Measurements from ENCODE around the gene HSD3B2. TPM values are rescaled to one million over a fixed set of nuclear protein-coding genes. Genes with fewer than 3 reads are reported as not detected.

The HSD3B2 gene
- total and polyA plus RNA-seq, 2 of the 13 experiments (the other 11 are each of a cell fraction or from before 2014, with no cell fraction given): 0.20 TPM; not detected in 1

DNA sequence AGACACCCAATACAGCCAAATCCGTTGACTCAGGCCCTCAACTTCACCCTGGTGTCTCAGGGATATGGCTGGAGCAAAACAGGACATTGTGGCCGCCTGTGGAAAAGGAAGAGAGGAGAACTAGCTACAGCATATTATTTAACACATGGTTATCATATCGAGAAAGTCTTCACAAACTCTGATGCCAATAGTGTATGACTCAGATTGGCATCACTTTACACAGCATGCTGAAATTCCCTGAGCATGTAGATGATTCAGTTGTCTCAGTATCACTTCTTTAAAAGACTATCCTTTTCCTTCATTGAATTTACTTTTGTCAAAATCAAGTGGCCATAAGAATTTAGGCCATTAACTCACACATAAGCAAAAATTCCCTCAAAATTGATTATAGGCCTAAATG, 20.1 kb downstream of the HSD3B2 start (continued):
- no peak for TF ChIP-seq HNRNPK (IDR thresholded peaks at IDR 0.05; ENCODE audit: low read depth, low read length, poor library complexity, severe bottlenecking)
- TF ChIP-seq ZNF841 (CRISPR knock-in tag; IDR thresholded peaks at IDR 0.05; ENCODE audit: borderline replicate concordance): no peak
- no peak for TF ChIP-seq NFE2L1 (CRISPR knock-in tag; IDR thresholded peaks at IDR 0.05; ENCODE audit: borderline replicate concordance)
- no peak for TF ChIP-seq HMG20A (CRISPR knock-in tag; IDR thresholded peaks at IDR 0.05; ENCODE audit: borderline replicate concordance)
- TF ChIP-seq, protein P1, sequence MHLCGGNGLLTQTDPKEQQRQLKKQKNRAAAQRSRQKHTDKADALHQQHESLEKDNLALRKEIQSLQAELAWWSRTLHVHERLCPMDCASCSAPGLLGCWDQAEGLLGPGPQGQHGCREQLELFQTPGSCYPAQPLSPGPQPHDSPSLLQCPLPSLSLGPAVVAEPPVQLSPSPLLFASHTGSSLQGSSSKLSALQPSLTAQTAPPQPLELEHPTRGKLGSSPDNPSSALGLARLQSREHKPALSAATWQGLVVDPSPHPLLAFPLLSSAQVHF (CRISPR knock-in tag; IDR thresholded peaks at IDR 0.05): no peak

GRCh38 chr1:119438761-119439160, 23.8 kb downstream of the HSD3B2 start:
- no peak overlapping the region for H2AFZ ChIP-seq (ENCODE audit: low read length)
- WGBS (ENCODE audit: low lambda C conversion rate): 0% methylated on average over 2 of the region's 2 CpGs
- no TSS peak for BruUV-seq (replicated peaks)
- H3K27me3 ChIP-seq (ENCODE audit: control insufficient read depth in 1 of 2, insufficient read depth in 2 of 2, low read length in 2 of 2): 0 out of 5 replicates have a peak, but pooled peaks cover 0 to 7% of the 10 kb centered on the region in 2 experiments
- H3K4me1 ChIP-seq (ENCODE audit: insufficient read depth, low read length): no peaks in the 10 kb centered on the region
- no peak overlapping the region for H3K9ac ChIP-seq (ENCODE audit: insufficient read depth, low read depth, low read length)
- ATAC-seq (no peak), FAIRE-seq (no peak), DNase-seq (ENCODE audit: low spot score) (no peak)
- H4K20me1 ChIP-seq (ENCODE audit: insufficient read depth, low read length): no peaks in the 10 kb centered on the region
- intact Hi-C loops (cut with micrococcal nuclease; ENCODE audit: unreplicated experiment): no loop called here
- no peak overlapping the region for H3K4me3 ChIP-seq (replicated peaks in 1 of 3; ENCODE audit: insufficient read depth in 1 of 3, low read depth in 2 of 3, low read length in 3 of 3)
- POLR2A ChIA-PET: no interaction called here
- TF ChIP-seq ZBED4 (CRISPR knock-in tag; IDR thresholded peaks at IDR 0.05; ENCODE audit: borderline replicate concordance) (no peak), ZNF253 (CRISPR knock-in tag; IDR thresholded peaks at IDR 0.05; ENCODE audit: borderline replicate concordance) (no peak), ZNF430 (CRISPR knock-in tag; IDR thresholded peaks at IDR 0.05) (no peak), HCFC1 (IDR thresholded peaks at IDR 0.05; ENCODE audit: low read depth, low read length) (no peak)
- TF ChIP-seq, protein P2, sequence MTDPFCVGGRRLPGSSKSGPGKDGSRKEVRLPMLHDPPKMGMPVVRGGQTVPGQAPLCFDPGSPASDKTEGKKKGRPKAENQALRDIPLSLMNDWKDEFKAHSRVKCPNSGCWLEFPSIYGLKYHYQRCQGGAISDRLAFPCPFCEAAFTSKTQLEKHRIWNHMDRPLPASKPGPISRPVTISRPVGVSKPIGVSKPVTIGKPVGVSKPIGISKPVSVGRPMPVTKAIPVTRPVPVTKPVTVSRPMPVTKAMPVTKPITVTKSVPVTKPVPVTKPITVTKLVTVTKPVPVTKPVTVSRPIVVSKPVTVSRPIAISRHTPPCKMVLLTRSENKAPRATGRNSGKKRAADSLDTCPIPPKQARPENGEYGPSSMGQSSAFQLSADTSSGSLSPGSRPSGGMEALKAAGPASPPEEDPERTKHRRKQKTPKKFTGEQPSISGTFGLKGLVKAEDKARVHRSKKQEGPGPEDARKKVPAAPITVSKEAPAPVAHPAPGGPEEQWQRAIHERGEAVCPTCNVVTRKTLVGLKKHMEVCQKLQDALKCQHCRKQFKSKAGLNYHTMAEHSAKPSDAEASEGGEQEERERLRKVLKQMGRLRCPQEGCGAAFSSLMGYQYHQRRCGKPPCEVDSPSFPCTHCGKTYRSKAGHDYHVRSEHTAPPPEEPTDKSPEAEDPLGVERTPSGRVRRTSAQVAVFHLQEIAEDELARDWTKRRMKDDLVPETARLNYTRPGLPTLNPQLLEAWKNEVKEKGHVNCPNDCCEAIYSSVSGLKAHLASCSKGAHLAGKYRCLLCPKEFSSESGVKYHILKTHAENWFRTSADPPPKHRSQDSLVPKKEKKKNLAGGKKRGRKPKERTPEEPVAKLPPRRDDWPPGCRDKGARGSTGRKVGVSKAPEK (CRISPR knock-in tag; IDR thresholded peaks at IDR 0.05; ENCODE audit: borderline replicate concordance): no peak
- no peaks in the 10 kb centered on the region for H3K79me2 ChIP-seq (ENCODE audit: insufficient read depth, low read length)
- no peaks in the 10 kb centered on the region for H3K9me3 ChIP-seq (ENCODE audit: low read length)
- CTCF ChIA-PET (ENCODE audit: low intra/inter-chr PET ratio, low total read pairs): no interaction called here
- H3K27ac ChIP-seq (ENCODE audit: extremely low read length, insufficient read depth, low read length): no peak overlapping the region
- in situ Hi-C loops (cut with HindIII; ENCODE audit: extremely low pct_ligation_motif_present, low pct_unique_long_range_greater_than_20kb): no loop called here
- no peaks in the 10 kb centered on the region for H3K36me3 ChIP-seq (replicated peaks in 1 of 2; ENCODE audit: control insufficient read depth in 1 of 2, insufficient read depth in 2 of 2, low read length in 2 of 2)
- H3K4me2 ChIP-seq (ENCODE audit: low read depth, low read length): no peak overlapping the region

Measured in HepG2 (cell line).